DLD1 (cell line): Measurements from ENCODE around the gene CSTA.

Experiments used
- in situ Hi-C: cut with HindIII; loops from 2 replicates; pipeline ENCODE4 v1.10.0; 2017; ENCODE audit warnings: low sequenced_read_pairs

CSTA gene

GRCh38 chr3:122324871-122325323, at the start of gene CSTA:
CSTA (plus strand) TSS chr3:122325248; CDS start chr3:122325293, 45 bp downstream.
- in situ Hi-C loops: no loop called here

GRCh38 chr3:122281891-122282290, 43.2 kb upstream of the CSTA start:
- in situ Hi-C loops: no loop called here

GRCh38 chr3:122283796-122284445, 41.1 kb upstream of the CSTA start:
- in situ Hi-C loops: no loop called here

- in situ Hi-C loops: no loop called here
These were observed 40.6 kb upstream of the CSTA start for GRCh38 chr3:122284486-122284885.

- in situ Hi-C loops: no loop called here
These were observed 30.7 kb upstream of the CSTA start for GRCh38 chr3:122294359-122294758.

GRCh38 chr3:122295266-122296062, 29.6 kb upstream of the CSTA start:
- in situ Hi-C loops: no loop called here

- in situ Hi-C loops: no loop called here
These were observed 26.8 kb upstream of the CSTA start for GRCh38 chr3:122298239-122298638.

GRCh38 chr3:122299215-122299614, 25.8 kb upstream of the CSTA start:
- in situ Hi-C loops: no loop called here

- in situ Hi-C loops: no loop called here
These were observed 25.1 kb upstream of the CSTA start for GRCh38 chr3:122299872-122300460.

- in situ Hi-C loops: no loop called here
These were observed 24.0 kb upstream of the CSTA start for GRCh38 chr3:122301063-122301462.

- in situ Hi-C loops: no loop called here
These were observed 19.0 kb upstream of the CSTA start for GRCh38 chr3:122305818-122306621.

- in situ Hi-C loops: no loop called here
These were observed 18.5 kb upstream of the CSTA start for GRCh38 chr3:122306622-122306953.

GRCh38 chr3:122307094-122307687, 17.9 kb upstream of the CSTA start:
- in situ Hi-C loops: no loop called here

GRCh38 chr3:122307976-122308375, 17.1 kb upstream of the CSTA start:
- in situ Hi-C loops: no loop called here

GRCh38 chr3:122310361-122310760, 14.7 kb upstream of the CSTA start:
- in situ Hi-C loops: no loop called here

GRCh38 chr3:122312826-122313225, 12.2 kb upstream of the CSTA start:
- in situ Hi-C loops: no loop called here

GRCh38 chr3:122313281-122313680, 11.8 kb upstream of the CSTA start:
- in situ Hi-C loops: no loop called here

- in situ Hi-C loops: no loop called here
These were observed 10.7 kb upstream of the CSTA start for GRCh38 chr3:122314228-122314876.

- in situ Hi-C loops: no loop called here
These were observed 9.4 kb upstream of the CSTA start for GRCh38 chr3:122315619-122316018.

- in situ Hi-C loops: no loop called here
These were observed 8.7 kb upstream of the CSTA start for GRCh38 chr3:122316368-122316767.
